IMR-90 (cell line): ENCODE data around the gene UBTD1. TPM values are rescaled to one million over a fixed set of nuclear protein-coding genes. Genes with fewer than 3 reads are reported as not detected.

Experiments
- ATAC-seq: fragments of 200-7000 bp; cut with Tn5 transposase; 2 replicates; pipeline ENCODE4 v1.9.1; 2020; ENCODE audit warnings: low read depth, mild to moderate bottlenecking, moderate library complexity
- BruUV-seq: library from RNA; stranded (reverse); fragments of 400-500 nt; replicated peaks from 2 replicates; lab custom pipeline; 2021; lab: Mats Ljungman, UMichigan
- CTCF ChIA-PET: fragments of 300-600 bp; formaldehyde crosslinking; extraction: SDS; loops from one replicate; lab custom pipeline; 2021; ENCODE audit warnings: antibody characterized with exemption; lab: Yijun Ruan, JAX
- POLR2A ChIA-PET: fragments of 300-600 bp; sonication (Branson Sonifier 250); formaldehyde crosslinking; loops from one replicate; lab custom pipeline; 2022; ENCODE audit warnings: antibody characterized with exemption; ENCODE audit not compliant: unreplicated experiment; lab: Charles Lee
- DNase-seq: peaks from one replicate; pipeline ENCODE4 v3.0.0; 2013
- H2AFZ ChIP-seq: replicated peaks from 2 replicates; pipeline ENCODE3; 2013; ENCODE audit warnings: low read length, mild to moderate bottlenecking; ENCODE audit not compliant: poor library complexity
- H2AK5ac ChIP-seq: 2 replicates; pipeline ENCODE4 v1.6.1; 2013; ENCODE audit warnings: low read depth, low read length, inconsistent platforms
- H2AK9ac ChIP-seq: replicated peaks from 2 replicates; pipeline ENCODE3; 2013; ENCODE audit warnings: mild to moderate bottlenecking, low read depth, low read length, moderate library complexity; ENCODE audit not compliant: poor library complexity
- H2BK120ac ChIP-seq: 2 replicates; pipeline ENCODE4 v1.6.1; 2013; ENCODE audit warnings: low read depth, low read length, inconsistent platforms
- H2BK15ac ChIP-seq: 3 replicates; pipeline ENCODE4 v1.6.1; 2013; ENCODE audit warnings: low read depth, low read length, inconsistent platforms
- H2BK20ac ChIP-seq: 2 replicates; pipeline ENCODE4 v1.6.1; 2013; ENCODE audit warnings: low read depth, mild to moderate bottlenecking, inconsistent platforms, low read length, moderate library complexity
- H2BK5ac ChIP-seq: 2 replicates; pipeline ENCODE4 v1.6.1; 2013; ENCODE audit warnings: mild to moderate bottlenecking, low read depth, low read length, inconsistent platforms; ENCODE audit not compliant: poor library complexity, severe bottlenecking
- H3K14ac ChIP-seq: replicated peaks from 2 replicates; pipeline ENCODE4 v1.6.1; 2013; ENCODE audit warnings: low read depth, low read length, inconsistent platforms
- H3K18ac ChIP-seq: 2 replicates; pipeline ENCODE4 v1.6.1; 2013; ENCODE audit warnings: low read depth, low read length, control low read depth
- H3K23ac ChIP-seq: 2 replicates; pipeline ENCODE4 v1.6.1; 2013; ENCODE audit warnings: low read depth, low read length, inconsistent platforms
- H3K27ac ChIP-seq: 2 replicates; pipeline ENCODE4 v1.5.1; 2013; ENCODE audit warnings: mild to moderate bottlenecking, control low read depth, low read length; ENCODE audit not compliant: insufficient read depth
- H3K27me3 ChIP-seq: 2 replicates; pipeline ENCODE4 v1.6.1; 2013; ENCODE audit warnings: low read length; ENCODE audit not compliant: control insufficient read depth, insufficient read depth
- H3K36me3 ChIP-seq: 2 replicates; pipeline ENCODE4 v1.6.1; 2013; ENCODE audit warnings: low read length, mixed read lengths; ENCODE audit not compliant: control insufficient read depth, insufficient read depth
- H3K4ac ChIP-seq: 2 replicates; pipeline ENCODE4 v1.6.1; 2013; ENCODE audit warnings: low read depth, low read length, inconsistent platforms
- H3K4me1 ChIP-seq: 2 replicates; pipeline ENCODE4 v1.6.1; 2013; ENCODE audit warnings: low read length, mixed read lengths; ENCODE audit not compliant: control insufficient read depth, insufficient read depth
- H3K4me2 ChIP-seq: 2 replicates; pipeline ENCODE4 v1.6.1; 2013; ENCODE audit warnings: low read depth, mild to moderate bottlenecking, control low read depth, low read length, moderate library complexity
- H3K4me3 ChIP-seq: 2 replicates; pipeline ENCODE4 v1.5.1; 2013; ENCODE audit warnings: low read depth, mild to moderate bottlenecking, control low read depth, low read length, moderate library complexity; ENCODE audit not compliant: insufficient read depth
- H3K56ac ChIP-seq: 2 replicates; pipeline ENCODE4 v1.6.1; 2013; ENCODE audit warnings: low read length, inconsistent platforms; ENCODE audit not compliant: insufficient read depth; ENCODE audit errors: extremely low read depth
- H3K79me1 ChIP-seq, 2 experiments: 2 replicates each; pipeline ENCODE4 v1.6.1; 2013; ENCODE audit warnings: low read length in 2 of 2, inconsistent platforms in 1 of 2, low read depth in 1 of 2
- H3K9ac ChIP-seq: 2 replicates; pipeline ENCODE4 v1.6.1; 2013; ENCODE audit warnings: low read depth, low read length, control low read depth
- H3K9me1 ChIP-seq: 2 replicates; pipeline ENCODE4 v1.6.1; 2013; ENCODE audit warnings: low read length, inconsistent platforms; ENCODE audit not compliant: insufficient read depth
- H3K9me3 ChIP-seq: 2 replicates; pipeline ENCODE4 v1.6.1; 2013; ENCODE audit warnings: low read length; ENCODE audit not compliant: control insufficient read depth, insufficient read depth
- H4K20me1 ChIP-seq: 2 replicates; pipeline ENCODE4 v1.6.1; 2013; ENCODE audit warnings: low read length, inconsistent platforms; ENCODE audit not compliant: insufficient read depth
- H4K5ac ChIP-seq: 2 replicates; pipeline ENCODE4 v1.6.1; 2013; ENCODE audit warnings: mild to moderate bottlenecking, low read depth, low read length, control low read depth
- H4K8ac ChIP-seq, 2 experiments: 2 replicates each; pipeline ENCODE4 v1.6.1; 2013; ENCODE audit warnings: low read depth in 2 of 2, low read length in 2 of 2, control low read depth in 1 of 2, inconsistent platforms in 1 of 2
- H4K91ac ChIP-seq: 2 replicates; pipeline ENCODE4 v1.6.1; 2013; ENCODE audit warnings: low read depth, low read length, inconsistent platforms; ENCODE audit not compliant: insufficient read depth
- BHLHE40 ChIP-seq: fragments of 150-350 bp; IDR thresholded peaks from 2 replicates; pipeline ENCODE4 v1.6.1; 2016; ENCODE audit warnings: mild to moderate bottlenecking, low read depth, low read length
- CHD1 ChIP-seq: IDR thresholded peaks from 2 replicates; pipeline ENCODE4 v1.6.1; 2012; ENCODE audit warnings: low read depth, low read length, improper control_type of control experiment
- CTCF ChIP-seq: conservative IDR thresholded peaks from 2 replicates; pipeline ENCODE4 v1.5.1; 2012; ENCODE audit warnings: mild to moderate bottlenecking, low read depth, low read length, improper control_type of control experiment
- ELK1 ChIP-seq: fragments of 150-350 bp; IDR thresholded peaks from 2 replicates; pipeline ENCODE4 v1.6.1; 2016; ENCODE audit warnings: low read depth, mild to moderate bottlenecking, low read length, moderate library complexity, borderline replicate concordance
- FOS ChIP-seq: fragments of 150-350 bp; IDR thresholded peaks from 2 replicates; pipeline ENCODE4 v1.6.1; 2016; ENCODE audit warnings: low read depth, low read length
- MAFK ChIP-seq: IDR thresholded peaks from 2 replicates; pipeline ENCODE4 v1.6.1; 2012; ENCODE audit warnings: low read depth, low read length, improper control_type of control experiment
- MAZ ChIP-seq: IDR thresholded peaks from 2 replicates; pipeline ENCODE4 v1.6.1; 2012; ENCODE audit warnings: low read depth, mild to moderate bottlenecking, low read length, improper control_type of control experiment, moderate library complexity, borderline replicate concordance
- MXI1 ChIP-seq: IDR thresholded peaks from 2 replicates; pipeline ENCODE4 v1.6.1; 2012; ENCODE audit warnings: low read depth, mild to moderate bottlenecking, low read length, moderate library complexity, borderline replicate concordance
- NFE2L2 ChIP-seq: fragments of 150-350 bp; IDR thresholded peaks from 2 replicates; pipeline ENCODE4 v1.6.1; 2016; ENCODE audit warnings: low read depth, mild to moderate bottlenecking, low read length
- RAD21 ChIP-seq: IDR thresholded peaks from 2 replicates; pipeline ENCODE4 v1.6.1; 2012; ENCODE audit warnings: low read length, improper control_type of control experiment
- RCOR1 ChIP-seq: IDR thresholded peaks from 2 replicates; pipeline ENCODE4 v1.6.1; 2012; ENCODE audit warnings: mild to moderate bottlenecking, low read length, improper control_type of control experiment; ENCODE audit not compliant: insufficient replicate concordance
- RFX5 ChIP-seq: IDR thresholded peaks from 2 replicates; pipeline ENCODE4 v1.8.0; 2012; ENCODE audit warnings: low read depth, mild to moderate bottlenecking, low read length, moderate library complexity
- WGBS, 2 experiments: methylation state at CpG; one replicate each; pipeline versions ENCODE4 v1.1.5 to v1.1.7; 2013; ENCODE audit warnings: missing lambda C conversion rate in 2 of 2; ENCODE audit not compliant: insufficient read length in 1 of 2; ENCODE audit errors: extremely low coverage in 2 of 2; 5-methylcytosine and 5-hydroxymethylcytosine counted together
- dilution Hi-C: fragments of 300-500 bp; cut with HindIII; formaldehyde crosslinking; loops from one replicate; pipeline ENCODE4 v1.14.3; 2018; ENCODE audit warnings: low sequenced_read_pairs; ENCODE audit not compliant: unreplicated experiment
- in situ Hi-C: fragments of 300-500 bp; cut with MboI; formaldehyde crosslinking; loops from 3 replicates; pipeline ENCODE4 v1.14.3; 2019; ENCODE audit warnings: low sequenced_read_pairs, inconsistent platforms, mixed read lengths
- intact Hi-C: fragments of 100-400 bp; cut with micrococcal nuclease; formaldehyde crosslinking; loops from 2 replicates; pipeline ENCODE4 v1.10.0; 2022
- polyA plus RNA-seq, 3 experiments: library from polyadenylated mRNA; depleted of rRNA; stranded (reverse); fragments of >200 nt; gene quantifications; 2 replicates each; pipeline ENCODE4 v1.2.3, GENCODE V29; 2012; ENCODE audit warnings: low replicate concordance in 1 of 3
- total RNA-seq: library from RNA; depleted of rRNA; stranded (reverse); fragments of >200 nt; gene quantifications from 2 replicates; pipeline ENCODE4 v1.2.3, GENCODE V29; 2012

UBTD1 gene
- total and polyA plus RNA-seq, 2 of the 4 experiments (the other 2 are of a cell fraction) = 21.9 to 44.9 TPM

GRCh38 chr10:97499561-97500296 lies 1.0 kb downstream of the UBTD1 start (continued):
- no peak for TF ChIP-seq CHD1
- TF ChIP-seq RCOR1 = no peak
- peak; percentile 4; the same call in 1 of the 2 replicates for TF ChIP-seq RAD21

GRCh38 chr10:97500297-97500575 lies 1.5 kb downstream of the UBTD1 start:
- ChIA-PET POLR2A (no interaction called here), CTCF (interaction anchor here (1.0 kb wide), 1 partner anchor 53 kb away, joined by 3 read pairs; no protein-coding TSS in a partner anchor)
- peak overlapping the region; percentile 79 for H3K27ac ChIP-seq
- peak overlapping the region; percentile 88 for H2AFZ ChIP-seq
- H3K23ac ChIP-seq = peak overlapping the region; percentile 79
- peak overlapping the region; percentile 74; the same call in 1 of the 2 replicates for H2AK5ac ChIP-seq
- H2BK15ac ChIP-seq = no peak overlapping the region; the same call in 2 of the 3 replicates
- DNase-seq = no peak
- H3K9ac ChIP-seq = peak overlapping the region; percentile 85
- no peak for ATAC-seq
- peaks cover 36 to 77% of the 10 kb centered on the region in 2 experiments for H3K79me1 ChIP-seq
- intact Hi-C loops = no loop called here
- 100% methylated on average over 1 of the region's 2 CpGs; no CpG with 5 or more reads in 1 of the 2 experiments for WGBS, 2 experiments
- H3K4ac ChIP-seq = peak overlapping the region; percentile 58; the same call in 1 of the 2 replicates
- H4K8ac ChIP-seq = peak overlapping the region; percentile 20 to 59; a peak in 2 of 4 replicates
- H3K4me2 ChIP-seq = peak overlapping the region; percentile 94
- peaks cover 57% of the 10 kb centered on the region for H4K20me1 ChIP-seq
- no TSS peak for BruUV-seq
- in situ Hi-C loops = no loop called here
- peak overlapping the region; percentile 85 for H3K14ac ChIP-seq
- peak overlapping the region; percentile 43 for H2AK9ac ChIP-seq
- H4K5ac ChIP-seq = peak overlapping the region; percentile 13; the same call in 1 of the 2 replicates
- H3K36me3 ChIP-seq = 0 out of 2 replicates have a peak, but pooled peaks cover 2% of the 10 kb centered on the region
- peak overlapping the region; percentile 21; the same call in 1 of the 2 replicates for H2BK120ac ChIP-seq
- no peaks in the 10 kb centered on the region for H3K9me3 ChIP-seq
- TF ChIP-seq CHD1 (no peak), RFX5 (no peak), BHLHE40 (no peak), RAD21 (no peak), MAFK (no peak), NFE2L2 (no peak), CTCF (no peak), FOS (no peak), ELK1 (no peak), RCOR1 (no peak), MAZ (no peak), MXI1 (no peak)
- H3K4me3 ChIP-seq = peak overlapping the region; percentile 82
- no peaks in the 10 kb centered on the region for H3K27me3 ChIP-seq
- H3K56ac ChIP-seq = peak overlapping the region; percentile 63; the same call in 1 of the 2 replicates
- H3K18ac ChIP-seq = peak overlapping the region; percentile 15; the same call in 1 of the 2 replicates
- dilution Hi-C loops = no loop called here
- peaks cover 4% of the 10 kb centered on the region for H3K4me1 ChIP-seq
- H4K91ac ChIP-seq = peak overlapping the region; percentile 48; the same call in 1 of the 2 replicates
- H2BK5ac ChIP-seq = peak overlapping the region; percentile 32
- H3K9me1 ChIP-seq = peaks cover 27% of the 10 kb centered on the region
- H2BK20ac ChIP-seq = peak overlapping the region; percentile 41
